Hepatocyte (in vitro differentiated cells): ENCODE measurements around the gene AKAP12. TPM values are rescaled to one million over a fixed set of nuclear protein-coding genes. Genes with fewer than 3 reads are reported as not detected.

Experiments used
- DNase-seq: peaks from one replicate; pipeline ENCODE4 v3.0.0-alpha.2; 2016; ENCODE audit warnings: low spot score
- H2AFZ ChIP-seq: fragments of 200-600 bp; sonication (generic); 2 replicates; pipeline ENCODE4 v1.6.0; 2016; ENCODE audit warnings: antibody characterized with exemption, mild to moderate bottlenecking
- H3K27ac ChIP-seq: fragments of 200-600 bp; sonication (generic); 2 replicates; pipeline ENCODE4 v1.5.1; 2016; ENCODE audit warnings: mild to moderate bottlenecking
- H3K27me3 ChIP-seq: fragments of 200-600 bp; sonication (generic); 2 replicates; pipeline ENCODE4 v1.6.1; 2016
- H3K36me3 ChIP-seq: fragments of 200-600 bp; sonication (generic); replicated peaks from 2 replicates; pipeline ENCODE4 v1.5.1; 2016; ENCODE audit warnings: low read depth; ENCODE audit not compliant: insufficient read depth
- H3K4me1 ChIP-seq: fragments of 200-600 bp; sonication (generic); 2 replicates; pipeline ENCODE4 v1.5.1; 2016; ENCODE audit warnings: mild to moderate bottlenecking, moderate library complexity; ENCODE audit not compliant: insufficient read depth
- H3K4me2 ChIP-seq: fragments of 200-600 bp; sonication (generic); 2 replicates; pipeline ENCODE4 v1.6.0; 2016
- H3K4me3 ChIP-seq: fragments of 200-600 bp; sonication (generic); 2 replicates; pipeline ENCODE4 v1.5.1; 2016; ENCODE audit warnings: mild to moderate bottlenecking
- H3K79me2 ChIP-seq: fragments of 200-600 bp; sonication (generic); 2 replicates; pipeline ENCODE4 v1.6.0; 2017; ENCODE audit warnings: mild to moderate bottlenecking
- H3K9me2 ChIP-seq: fragments of 200-600 bp; sonication (generic); replicated peaks from 2 replicates; pipeline ENCODE4 v1.6.0; 2017; ENCODE audit warnings: mild to moderate bottlenecking; ENCODE audit not compliant: insufficient read depth
- H3K9me3 ChIP-seq: fragments of 200-600 bp; sonication (generic); 2 replicates; pipeline ENCODE4 v1.5.1; 2016; ENCODE audit warnings: low read depth, mild to moderate bottlenecking
- H4K20me1 ChIP-seq: fragments of 200-600 bp; sonication (generic); 2 replicates; pipeline ENCODE4 v1.6.0; 2016; ENCODE audit warnings: mild to moderate bottlenecking; ENCODE audit not compliant: insufficient read depth, poor library complexity, severe bottlenecking
- CTCF ChIP-seq: fragments of 200-600 bp; sonication (generic); IDR thresholded peaks from 2 replicates; pipeline ENCODE4 v1.5.1; 2016; ENCODE audit warnings: antibody characterized with exemption, mild to moderate bottlenecking; ENCODE audit not compliant: poor library complexity
- EZH2 ChIP-seq: fragments of 200-600 bp; sonication (generic); IDR thresholded peaks from 2 replicates; pipeline ENCODE4 v1.6.1; 2016; ENCODE audit warnings: antibody characterized with exemption, mild to moderate bottlenecking, borderline replicate concordance
- EZH2phosphoT487 ChIP-seq: fragments of 200-600 bp; sonication (generic); IDR thresholded peaks from one replicate; pipeline ENCODE4 v1.6.1; 2018; ENCODE audit warnings: antibody characterized with exemption, mild to moderate bottlenecking, low read depth, moderate library complexity; ENCODE audit not compliant: unreplicated experiment, severe bottlenecking
- WGBS: methylation state at CpG from one replicate; pipeline ENCODE4 v1.1.6; 2016; ENCODE audit warnings: low lambda C conversion rate; ENCODE audit errors: missing lambda C conversion rate; 5-methylcytosine and 5-hydroxymethylcytosine counted together
- polyA plus RNA-seq: library from polyadenylated mRNA; unstranded; fragments of >200 nt; fragmentation: Nextera tagmentation; extraction: Ambion mirVana; gene quantifications from 2 replicates; pipeline ENCODE4 v1.2.1, GENCODE V29; 2016
- total RNA-seq: library from RNA; depleted of rRNA; stranded (reverse); fragments of >200 nt; gene quantifications from 2 replicates; pipeline ENCODE4 v1.2.3, GENCODE V29; 2014

The AKAP12 gene
- total and polyA plus RNA-seq, 2 experiments from 2014 or later, result 32.1 to 46.2 TPM

- TF ChIP-seq CTCF (no peak), EZH2phosphoT487 (no peak), EZH2 (no peak)
- no peak overlapping the region for H3K27ac ChIP-seq
- no peaks in the 10 kb centered on the region for H3K9me2 ChIP-seq
- no peaks in the 10 kb centered on the region for H3K9me3 ChIP-seq
- DNase-seq, result no peak
- no peaks in the 10 kb centered on the region for H4K20me1 ChIP-seq
- no peaks in the 10 kb centered on the region for H3K36me3 ChIP-seq
- no peak overlapping the region for H2AFZ ChIP-seq
- no peaks in the 10 kb centered on the region for H3K79me2 ChIP-seq
- 95% methylated on average over 1 of the region's 1 CpG for WGBS
- no peak overlapping the region for H3K4me3 ChIP-seq
- no peaks in the 10 kb centered on the region for H3K4me1 ChIP-seq
- no peak overlapping the region for H3K4me2 ChIP-seq
- H3K27me3 ChIP-seq, result no peaks in the 10 kb centered on the region
These were observed 42.2 kb upstream of the AKAP12 start for GRCh38 chr6:151197556-151197955.

- DNase-seq, result no peak
- H3K27ac ChIP-seq, result no peak overlapping the region
These were observed 39.8 kb upstream of the AKAP12 start for GRCh38 chr6:151199991-151200390.

GRCh38 chr6:151205721-151206600 lies 33.8 kb upstream of the AKAP12 start:
- H3K27me3 ChIP-seq, result no peaks in the 10 kb centered on the region
- H3K36me3 ChIP-seq, result no peaks in the 10 kb centered on the region
- H3K4me1 ChIP-seq, result peaks cover 7% of the 10 kb centered on the region
- WGBS, result 92% methylated on average over 4 of the region's 4 CpGs
- no peak overlapping the region for H3K4me2 ChIP-seq
- no peaks in the 10 kb centered on the region for H3K79me2 ChIP-seq
- H3K4me3 ChIP-seq, result no peak overlapping the region
- H3K27ac ChIP-seq, result no peak overlapping the region
- H4K20me1 ChIP-seq, result no peaks in the 10 kb centered on the region
- no peak for DNase-seq
- TF ChIP-seq CTCF (no peak), EZH2phosphoT487 (no peak), EZH2 (no peak)
- no peaks in the 10 kb centered on the region for H3K9me2 ChIP-seq
- no peak overlapping the region for H2AFZ ChIP-seq
- H3K9me3 ChIP-seq, result no peaks in the 10 kb centered on the region

More at GRCh38 chr6:151199991-151200390, 39.8 kb upstream of the AKAP12 start:
- no peak for TF ChIP-seq EZH2
- no peak for TF ChIP-seq EZH2phosphoT487
- TF ChIP-seq CTCF, result no peak
- 75% methylated on average over 1 of the region's 1 CpG for WGBS
- H3K27me3 ChIP-seq, result no peaks in the 10 kb centered on the region
- no peak overlapping the region for H2AFZ ChIP-seq
- H3K9me2 ChIP-seq, result no peaks in the 10 kb centered on the region
- no peak overlapping the region for H3K4me3 ChIP-seq
- H3K36me3 ChIP-seq, result no peaks in the 10 kb centered on the region
- no peaks in the 10 kb centered on the region for H4K20me1 ChIP-seq
- H3K4me2 ChIP-seq, result no peak overlapping the region
- H3K4me1 ChIP-seq, result no peaks in the 10 kb centered on the region
- no peaks in the 10 kb centered on the region for H3K9me3 ChIP-seq
- no peaks in the 10 kb centered on the region for H3K79me2 ChIP-seq
